IMR-90 (cell line): ENCODE data around the gene YKT6. TPM values are rescaled to one million over a fixed set of nuclear protein-coding genes. Genes with fewer than 3 reads are reported as not detected.

Source experiments
- ATAC-seq: fragments of 200-7000 bp; cut with Tn5 transposase; 2 replicates; pipeline ENCODE4 v1.9.1; 2020; ENCODE audit warnings: low read depth, mild to moderate bottlenecking, moderate library complexity
- BruUV-seq: library from RNA; stranded (reverse); fragments of 400-500 nt; replicated peaks from 2 replicates; lab custom pipeline; 2021; lab: Mats Ljungman, UMichigan
- CTCF ChIA-PET: fragments of 300-600 bp; formaldehyde crosslinking; extraction: SDS; loops from one replicate; lab custom pipeline; 2021; ENCODE audit warnings: antibody characterized with exemption; lab: Yijun Ruan, JAX
- POLR2A ChIA-PET: fragments of 300-600 bp; sonication (Branson Sonifier 250); formaldehyde crosslinking; loops from one replicate; lab custom pipeline; 2022; ENCODE audit warnings: antibody characterized with exemption; ENCODE audit not compliant: unreplicated experiment; lab: Charles Lee
- DNase-seq: peaks from one replicate; pipeline ENCODE4 v3.0.0; 2013
- H2AFZ ChIP-seq: replicated peaks from 2 replicates; pipeline ENCODE3; 2013; ENCODE audit warnings: low read length, mild to moderate bottlenecking; ENCODE audit not compliant: poor library complexity
- H2AK5ac ChIP-seq: 2 replicates; pipeline ENCODE4 v1.6.1; 2013; ENCODE audit warnings: low read depth, low read length, inconsistent platforms
- H2AK9ac ChIP-seq: replicated peaks from 2 replicates; pipeline ENCODE3; 2013; ENCODE audit warnings: mild to moderate bottlenecking, low read depth, low read length, moderate library complexity; ENCODE audit not compliant: poor library complexity
- H2BK120ac ChIP-seq: 2 replicates; pipeline ENCODE4 v1.6.1; 2013; ENCODE audit warnings: low read depth, low read length, inconsistent platforms
- H2BK15ac ChIP-seq: 3 replicates; pipeline ENCODE4 v1.6.1; 2013; ENCODE audit warnings: low read depth, low read length, inconsistent platforms
- H2BK20ac ChIP-seq: 2 replicates; pipeline ENCODE4 v1.6.1; 2013; ENCODE audit warnings: low read depth, mild to moderate bottlenecking, inconsistent platforms, low read length, moderate library complexity
- H2BK5ac ChIP-seq: 2 replicates; pipeline ENCODE4 v1.6.1; 2013; ENCODE audit warnings: mild to moderate bottlenecking, low read depth, low read length, inconsistent platforms; ENCODE audit not compliant: poor library complexity, severe bottlenecking
- H3K14ac ChIP-seq: replicated peaks from 2 replicates; pipeline ENCODE4 v1.6.1; 2013; ENCODE audit warnings: low read depth, low read length, inconsistent platforms
- H3K18ac ChIP-seq: 2 replicates; pipeline ENCODE4 v1.6.1; 2013; ENCODE audit warnings: low read depth, low read length, control low read depth
- H3K23ac ChIP-seq: 2 replicates; pipeline ENCODE4 v1.6.1; 2013; ENCODE audit warnings: low read depth, low read length, inconsistent platforms
- H3K27ac ChIP-seq: 2 replicates; pipeline ENCODE4 v1.5.1; 2013; ENCODE audit warnings: mild to moderate bottlenecking, control low read depth, low read length; ENCODE audit not compliant: insufficient read depth
- H3K27me3 ChIP-seq: 2 replicates; pipeline ENCODE4 v1.6.1; 2013; ENCODE audit warnings: low read length; ENCODE audit not compliant: control insufficient read depth, insufficient read depth
- H3K36me3 ChIP-seq: 2 replicates; pipeline ENCODE4 v1.6.1; 2013; ENCODE audit warnings: low read length, mixed read lengths; ENCODE audit not compliant: control insufficient read depth, insufficient read depth
- H3K4ac ChIP-seq: 2 replicates; pipeline ENCODE4 v1.6.1; 2013; ENCODE audit warnings: low read depth, low read length, inconsistent platforms
- H3K4me1 ChIP-seq: 2 replicates; pipeline ENCODE4 v1.6.1; 2013; ENCODE audit warnings: low read length, mixed read lengths; ENCODE audit not compliant: control insufficient read depth, insufficient read depth
- H3K4me2 ChIP-seq: 2 replicates; pipeline ENCODE4 v1.6.1; 2013; ENCODE audit warnings: low read depth, mild to moderate bottlenecking, control low read depth, low read length, moderate library complexity
- H3K4me3 ChIP-seq: 2 replicates; pipeline ENCODE4 v1.5.1; 2013; ENCODE audit warnings: low read depth, mild to moderate bottlenecking, control low read depth, low read length, moderate library complexity; ENCODE audit not compliant: insufficient read depth
- H3K56ac ChIP-seq: 2 replicates; pipeline ENCODE4 v1.6.1; 2013; ENCODE audit warnings: low read length, inconsistent platforms; ENCODE audit not compliant: insufficient read depth; ENCODE audit errors: extremely low read depth
- H3K79me1 ChIP-seq, 2 experiments: 2 replicates each; pipeline ENCODE4 v1.6.1; 2013; ENCODE audit warnings: low read length in 2 of 2, inconsistent platforms in 1 of 2, low read depth in 1 of 2
- H3K9ac ChIP-seq: 2 replicates; pipeline ENCODE4 v1.6.1; 2013; ENCODE audit warnings: low read depth, low read length, control low read depth
- H3K9me1 ChIP-seq: 2 replicates; pipeline ENCODE4 v1.6.1; 2013; ENCODE audit warnings: low read length, inconsistent platforms; ENCODE audit not compliant: insufficient read depth
- H3K9me3 ChIP-seq: 2 replicates; pipeline ENCODE4 v1.6.1; 2013; ENCODE audit warnings: low read length; ENCODE audit not compliant: control insufficient read depth, insufficient read depth
- H4K20me1 ChIP-seq: 2 replicates; pipeline ENCODE4 v1.6.1; 2013; ENCODE audit warnings: low read length, inconsistent platforms; ENCODE audit not compliant: insufficient read depth
- H4K5ac ChIP-seq: 2 replicates; pipeline ENCODE4 v1.6.1; 2013; ENCODE audit warnings: mild to moderate bottlenecking, low read depth, low read length, control low read depth
- H4K8ac ChIP-seq, 2 experiments: 2 replicates each; pipeline ENCODE4 v1.6.1; 2013; ENCODE audit warnings: low read depth in 2 of 2, low read length in 2 of 2, control low read depth in 1 of 2, inconsistent platforms in 1 of 2
- H4K91ac ChIP-seq: 2 replicates; pipeline ENCODE4 v1.6.1; 2013; ENCODE audit warnings: low read depth, low read length, inconsistent platforms; ENCODE audit not compliant: insufficient read depth
- BHLHE40 ChIP-seq: fragments of 150-350 bp; IDR thresholded peaks from 2 replicates; pipeline ENCODE4 v1.6.1; 2016; ENCODE audit warnings: mild to moderate bottlenecking, low read depth, low read length
- CHD1 ChIP-seq: IDR thresholded peaks from 2 replicates; pipeline ENCODE4 v1.6.1; 2012; ENCODE audit warnings: low read depth, low read length, improper control_type of control experiment
- MAFK ChIP-seq: IDR thresholded peaks from 2 replicates; pipeline ENCODE4 v1.6.1; 2012; ENCODE audit warnings: low read depth, low read length, improper control_type of control experiment
- MXI1 ChIP-seq: IDR thresholded peaks from 2 replicates; pipeline ENCODE4 v1.6.1; 2012; ENCODE audit warnings: low read depth, mild to moderate bottlenecking, low read length, moderate library complexity, borderline replicate concordance
- NFE2L2 ChIP-seq: fragments of 150-350 bp; IDR thresholded peaks from 2 replicates; pipeline ENCODE4 v1.6.1; 2016; ENCODE audit warnings: low read depth, mild to moderate bottlenecking, low read length
- RFX5 ChIP-seq: IDR thresholded peaks from 2 replicates; pipeline ENCODE4 v1.8.0; 2012; ENCODE audit warnings: low read depth, mild to moderate bottlenecking, low read length, moderate library complexity
- WGBS, 2 experiments: methylation state at CpG; one replicate each; pipeline versions ENCODE4 v1.1.5 to v1.1.7; 2013; ENCODE audit warnings: missing lambda C conversion rate in 2 of 2; ENCODE audit not compliant: insufficient read length in 1 of 2; ENCODE audit errors: extremely low coverage in 2 of 2; 5-methylcytosine and 5-hydroxymethylcytosine counted together
- dilution Hi-C: fragments of 300-500 bp; cut with HindIII; formaldehyde crosslinking; loops from one replicate; pipeline ENCODE4 v1.14.3; 2018; ENCODE audit warnings: low sequenced_read_pairs; ENCODE audit not compliant: unreplicated experiment
- in situ Hi-C: fragments of 300-500 bp; cut with MboI; formaldehyde crosslinking; loops from 3 replicates; pipeline ENCODE4 v1.14.3; 2019; ENCODE audit warnings: low sequenced_read_pairs, inconsistent platforms, mixed read lengths
- intact Hi-C: fragments of 100-400 bp; cut with micrococcal nuclease; formaldehyde crosslinking; loops from 2 replicates; pipeline ENCODE4 v1.10.0; 2022
- polyA plus RNA-seq, 3 experiments: library from polyadenylated mRNA; depleted of rRNA; stranded (reverse); fragments of >200 nt; gene quantifications; 2 replicates each; pipeline ENCODE4 v1.2.3, GENCODE V29; 2012; ENCODE audit warnings: low replicate concordance in 1 of 3
- total RNA-seq: library from RNA; depleted of rRNA; stranded (reverse); fragments of >200 nt; gene quantifications from 2 replicates; pipeline ENCODE4 v1.2.3, GENCODE V29; 2012
- TF ChIP-seq, protein P1 (sequence below): conservative IDR thresholded peaks from 2 replicates; pipeline ENCODE4 v1.5.1; 2012; ENCODE audit warnings: mild to moderate bottlenecking, low read depth, low read length, improper control_type of control experiment

The YKT6 gene
- total and polyA plus RNA-seq, 2 of the 4 experiments (the other 2 are of a cell fraction), result 115 to 120 TPM

DNA sequence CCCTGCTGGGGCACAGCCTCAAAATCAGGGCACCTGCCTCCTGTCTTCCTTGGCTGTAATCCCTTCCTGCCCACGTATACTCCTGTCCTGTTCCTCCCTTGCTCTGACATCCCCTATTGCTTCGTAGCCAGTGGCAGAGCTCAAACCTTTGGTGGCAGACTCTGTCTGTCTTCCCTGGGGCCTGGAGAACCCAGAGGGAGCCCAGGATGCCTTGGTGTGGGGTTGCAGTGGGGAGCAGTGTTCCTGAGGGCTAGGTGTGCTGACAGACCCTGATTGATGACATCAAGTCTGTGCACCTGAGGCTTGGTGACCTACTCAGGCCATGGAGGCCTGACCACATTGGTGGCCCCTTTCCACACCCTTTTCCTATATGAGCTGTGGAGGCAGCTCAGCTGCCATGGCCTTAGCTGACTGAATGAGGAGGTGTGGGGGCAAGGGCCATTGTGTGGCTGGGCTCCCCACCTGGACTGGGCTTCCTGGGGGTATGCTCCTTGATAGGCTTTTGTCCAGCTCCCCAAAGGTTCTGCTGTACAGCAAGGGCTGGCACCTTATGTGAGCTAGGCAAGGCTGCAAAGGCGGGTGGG lies 6.1 kb upstream of the YKT6 start:
- Histone ChIP-seq H3K23ac (no peak overlapping the region), H3K36me3 (no peaks in the 10 kb centered on the region), H3K4ac (no peak overlapping the region), H3K4me3 (no peak overlapping the region), H2AFZ (no peak overlapping the region), H3K4me1 (no peaks in the 10 kb centered on the region), H2BK20ac (no peak overlapping the region), H2BK15ac (no peak overlapping the region), H3K14ac (no peak overlapping the region), H3K9ac (no peak overlapping the region), H4K91ac (no peak overlapping the region), H4K20me1 (no peaks in the 10 kb centered on the region), H3K79me1 (no peaks in the 10 kb centered on the region), H3K27ac (no peak overlapping the region), H3K4me2 (no peak overlapping the region), H3K18ac (no peak overlapping the region), H3K9me1 (no peaks in the 10 kb centered on the region), H4K8ac (no peak overlapping the region), H2BK5ac (no peak overlapping the region), H3K9me3 (no peaks in the 10 kb centered on the region), H2AK5ac (no peak overlapping the region), H2AK9ac (no peak overlapping the region), H2BK120ac (no peak overlapping the region), H3K56ac (no peak overlapping the region), H4K5ac (no peak overlapping the region), H3K27me3 (peaks cover 17% of the 10 kb centered on the region)
- CTCF ChIA-PET, result no interaction called here
- dilution Hi-C loops (no loop called here), intact Hi-C loops (no loop called here), in situ Hi-C loops (loop anchor here (5.0 to 10.0 kb wide), 2 partner anchors 70 to 127 kb away; partner anchors contain the start of genes PGAM2 and POLD2)
- BruUV-seq, result no TSS peak
- no peak for TF ChIP-seq MAFK
- TF ChIP-seq NFE2L2, result no peak
- TF ChIP-seq, protein P1, sequence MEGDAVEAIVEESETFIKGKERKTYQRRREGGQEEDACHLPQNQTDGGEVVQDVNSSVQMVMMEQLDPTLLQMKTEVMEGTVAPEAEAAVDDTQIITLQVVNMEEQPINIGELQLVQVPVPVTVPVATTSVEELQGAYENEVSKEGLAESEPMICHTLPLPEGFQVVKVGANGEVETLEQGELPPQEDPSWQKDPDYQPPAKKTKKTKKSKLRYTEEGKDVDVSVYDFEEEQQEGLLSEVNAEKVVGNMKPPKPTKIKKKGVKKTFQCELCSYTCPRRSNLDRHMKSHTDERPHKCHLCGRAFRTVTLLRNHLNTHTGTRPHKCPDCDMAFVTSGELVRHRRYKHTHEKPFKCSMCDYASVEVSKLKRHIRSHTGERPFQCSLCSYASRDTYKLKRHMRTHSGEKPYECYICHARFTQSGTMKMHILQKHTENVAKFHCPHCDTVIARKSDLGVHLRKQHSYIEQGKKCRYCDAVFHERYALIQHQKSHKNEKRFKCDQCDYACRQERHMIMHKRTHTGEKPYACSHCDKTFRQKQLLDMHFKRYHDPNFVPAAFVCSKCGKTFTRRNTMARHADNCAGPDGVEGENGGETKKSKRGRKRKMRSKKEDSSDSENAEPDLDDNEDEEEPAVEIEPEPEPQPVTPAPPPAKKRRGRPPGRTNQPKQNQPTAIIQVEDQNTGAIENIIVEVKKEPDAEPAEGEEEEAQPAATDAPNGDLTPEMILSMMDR, result no peak
- no peak for TF ChIP-seq MXI1
- no peak for TF ChIP-seq CHD1
- no peak for TF ChIP-seq BHLHE40
- no peak for TF ChIP-seq RFX5
- no peak for DNase-seq
- ATAC-seq, result no peak
- 71% methylated on average over 1 of the region's 3 CpGs; no CpG with 5 or more reads in 1 of the 2 experiments for WGBS, 2 experiments
- POLR2A ChIA-PET, result no interaction called here
